Fibroblast of the aortic adventitia (primary cell): ENCODE results near the gene PSPN. TPM values are rescaled to one million over a fixed set of nuclear protein-coding genes. Genes with fewer than 3 reads are reported as not detected.
"Not testable (repeated sequence)": the region's sequence is repeated elsewhere in the genome, so short reads cannot be mapped to it uniquely, and the experiment has no call there.

Experiments
- DNase-seq: peaks from one replicate; pipeline ENCODE4 v3.0.0-alpha.2; 2010; ENCODE audit warnings: low read depth
- H3K4me3 ChIP-seq: 2 replicates; pipeline ENCODE4 v1.5.1; 2011; ENCODE audit warnings: low read depth, mild to moderate bottlenecking, control low read depth, low read length, moderate library complexity
- total RNA-seq: library from RNA; depleted of rRNA; stranded (reverse); fragments of >200 nt; gene quantifications from 2 replicates; pipeline ENCODE4 v1.2.3, GENCODE V29; 2012; ENCODE audit warnings: low replicate concordance
- TF ChIP-seq, protein P1 (sequence below): IDR thresholded peaks from 2 replicates; pipeline ENCODE4 v1.5.1; 2011; ENCODE audit warnings: mild to moderate bottlenecking, low read length, control low read depth, inconsistent platforms; ENCODE audit not compliant: insufficient read depth

PSPN gene
- total RNA-seq, 1 donor = 1.2 TPM

DNA sequence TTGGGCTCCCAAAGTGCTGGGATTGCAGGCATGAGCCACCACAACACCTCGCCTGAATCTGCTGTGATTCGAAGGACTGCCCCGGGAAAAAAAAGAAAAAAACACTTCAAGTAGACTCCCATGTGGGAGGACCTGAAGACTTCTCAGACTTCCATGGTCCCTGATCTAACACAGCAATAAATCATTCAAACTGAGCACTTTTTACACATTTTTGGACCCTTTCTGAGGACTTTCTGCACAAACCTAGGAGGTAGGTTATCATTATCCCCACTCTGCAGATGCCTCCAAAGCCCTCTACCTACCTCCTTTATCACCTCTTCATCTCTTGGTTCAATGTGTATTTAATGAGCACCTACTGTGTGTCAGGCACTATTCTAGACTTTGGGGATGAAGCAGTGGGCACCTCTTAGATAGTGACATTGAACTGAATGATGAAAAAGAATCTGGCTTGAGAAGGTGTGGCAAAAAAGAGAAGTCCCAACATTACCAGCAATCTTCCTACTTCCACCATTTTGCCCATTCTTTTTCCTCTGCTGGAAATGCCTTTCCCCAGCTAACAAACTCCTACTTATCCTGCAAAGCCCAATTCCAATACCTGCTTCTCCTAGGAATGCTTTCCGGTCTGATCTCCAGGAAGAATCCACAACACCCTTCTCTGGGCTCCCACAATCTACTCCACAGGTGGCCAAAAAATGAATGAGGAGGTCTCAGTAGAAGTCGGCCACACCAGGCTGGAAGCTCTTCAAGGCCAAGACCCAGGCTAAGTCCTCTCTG lies 16.0 kb downstream of the PSPN start:
- DNase-seq = no peak
- TF ChIP-seq, protein P1, sequence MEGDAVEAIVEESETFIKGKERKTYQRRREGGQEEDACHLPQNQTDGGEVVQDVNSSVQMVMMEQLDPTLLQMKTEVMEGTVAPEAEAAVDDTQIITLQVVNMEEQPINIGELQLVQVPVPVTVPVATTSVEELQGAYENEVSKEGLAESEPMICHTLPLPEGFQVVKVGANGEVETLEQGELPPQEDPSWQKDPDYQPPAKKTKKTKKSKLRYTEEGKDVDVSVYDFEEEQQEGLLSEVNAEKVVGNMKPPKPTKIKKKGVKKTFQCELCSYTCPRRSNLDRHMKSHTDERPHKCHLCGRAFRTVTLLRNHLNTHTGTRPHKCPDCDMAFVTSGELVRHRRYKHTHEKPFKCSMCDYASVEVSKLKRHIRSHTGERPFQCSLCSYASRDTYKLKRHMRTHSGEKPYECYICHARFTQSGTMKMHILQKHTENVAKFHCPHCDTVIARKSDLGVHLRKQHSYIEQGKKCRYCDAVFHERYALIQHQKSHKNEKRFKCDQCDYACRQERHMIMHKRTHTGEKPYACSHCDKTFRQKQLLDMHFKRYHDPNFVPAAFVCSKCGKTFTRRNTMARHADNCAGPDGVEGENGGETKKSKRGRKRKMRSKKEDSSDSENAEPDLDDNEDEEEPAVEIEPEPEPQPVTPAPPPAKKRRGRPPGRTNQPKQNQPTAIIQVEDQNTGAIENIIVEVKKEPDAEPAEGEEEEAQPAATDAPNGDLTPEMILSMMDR = no peak
- no peak overlapping the region for H3K4me3 ChIP-seq

DNA sequence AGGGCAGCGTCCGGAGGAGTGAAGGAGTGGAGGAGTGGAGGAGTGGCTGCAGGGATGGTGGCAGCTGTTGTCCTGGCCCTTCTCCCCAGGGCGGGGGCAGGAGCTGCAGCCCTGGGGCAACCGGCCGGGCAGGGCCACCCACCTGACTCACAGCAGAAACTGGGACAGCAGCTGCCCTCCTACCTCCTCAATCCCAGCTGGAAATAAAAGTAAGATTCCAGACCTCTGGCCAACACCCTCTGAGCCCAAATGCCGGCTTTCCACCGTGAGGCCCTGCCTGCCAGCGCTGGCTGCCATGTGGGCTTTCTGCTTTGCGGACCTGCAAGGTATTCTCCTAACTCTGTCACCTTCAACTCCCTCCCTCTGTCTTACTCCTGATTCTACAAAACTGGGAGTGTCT lies 17.7 kb downstream of the PSPN start:
- H3K4me3 ChIP-seq = no peak overlapping the region
- TF ChIP-seq, protein P1 = no peak
- no peak for DNase-seq

DNA sequence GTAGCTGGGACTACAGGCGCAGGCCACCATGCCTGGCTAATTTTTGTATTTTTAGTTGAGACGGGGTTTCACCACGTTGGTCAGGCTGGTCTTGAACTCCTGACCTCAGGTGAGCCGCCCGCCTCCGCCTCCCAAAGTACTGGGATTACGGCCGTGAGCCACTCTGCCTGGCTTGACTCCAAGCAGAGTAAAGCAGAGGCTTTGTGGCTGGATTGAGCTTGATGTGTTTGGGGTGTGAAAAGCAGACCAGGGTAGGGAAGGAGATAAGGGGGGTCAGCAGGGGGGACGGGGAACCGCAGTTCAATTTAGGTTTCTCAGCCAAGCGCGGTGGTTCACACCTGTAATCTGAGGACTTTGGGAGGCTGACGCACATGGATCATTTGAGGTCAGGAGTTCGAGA lies 18.6 kb downstream of the PSPN start:
- TF ChIP-seq, protein P1 = no peak
- no peak overlapping the region for H3K4me3 ChIP-seq
- DNase-seq = no peak

DNA sequence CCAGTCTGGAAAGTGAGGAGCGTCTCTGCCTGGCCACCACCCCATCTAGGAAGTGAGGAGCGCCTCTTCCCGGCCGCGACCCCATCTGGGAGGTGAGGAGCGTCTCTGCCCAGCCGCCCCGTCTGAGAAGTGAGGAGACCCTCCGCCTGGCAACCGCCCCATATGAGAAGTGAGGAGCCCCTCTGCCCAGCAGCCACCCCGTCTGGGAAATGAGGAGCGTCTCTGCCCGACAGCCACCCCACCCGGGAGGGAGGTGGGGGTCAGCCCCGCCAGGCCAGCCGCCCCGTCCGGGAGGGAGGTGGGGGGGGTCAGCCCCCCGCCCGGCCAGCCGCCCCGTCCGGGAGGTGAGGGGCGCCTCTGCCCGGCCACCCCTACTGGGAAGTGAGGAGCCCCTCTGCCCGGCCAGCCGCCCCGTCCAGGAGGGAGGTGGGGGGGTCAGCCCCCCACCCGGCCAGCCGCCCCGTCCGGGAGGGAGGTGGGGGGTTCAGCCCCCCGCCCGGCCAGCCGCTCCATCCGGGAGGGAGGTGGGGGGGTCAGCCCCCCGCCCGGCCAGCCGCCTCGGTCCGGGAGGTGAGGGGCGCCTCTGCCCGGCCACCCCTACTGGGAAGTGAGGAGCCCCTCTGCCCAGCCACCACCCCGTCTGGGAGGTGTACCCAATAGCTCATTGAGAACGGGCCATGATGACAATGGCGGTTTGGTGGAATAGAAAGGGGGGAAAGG lies 20.3 kb downstream of the PSPN start:
- not testable (repeated sequence) for H3K4me3 ChIP-seq, DNase-seq

DNA sequence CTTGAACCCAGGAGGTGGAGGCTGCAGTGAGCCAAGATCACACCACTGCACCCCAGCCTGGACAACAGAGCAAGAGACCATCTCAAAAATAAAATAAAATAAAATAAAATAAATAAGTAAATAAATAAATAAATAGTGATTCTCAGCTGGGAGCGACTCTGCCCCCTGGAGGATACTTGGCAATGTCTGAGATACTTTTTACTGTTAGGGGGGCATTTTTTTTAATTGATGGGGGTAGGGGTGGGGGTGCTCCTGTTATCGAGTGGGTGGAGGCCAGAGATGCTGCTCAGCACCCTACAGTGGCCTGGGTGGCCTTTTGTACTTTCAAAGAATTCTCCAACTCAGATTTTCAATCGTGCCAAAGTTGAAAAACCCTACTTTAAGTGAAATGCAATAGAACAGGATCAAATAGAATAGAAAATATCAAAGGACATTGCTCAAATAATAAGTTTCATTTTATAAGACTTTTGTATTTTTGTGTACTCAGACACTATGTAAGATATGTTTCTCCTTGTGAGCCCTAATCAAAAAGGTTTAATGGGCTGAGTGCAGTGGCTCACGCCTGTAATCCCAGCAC lies 21.5 kb downstream of the PSPN start:
- no peak overlapping the region for H3K4me3 ChIP-seq
- TF ChIP-seq, protein P1 = peak; percentile 55
- DNase-seq = peak; percentile 29

DNA sequence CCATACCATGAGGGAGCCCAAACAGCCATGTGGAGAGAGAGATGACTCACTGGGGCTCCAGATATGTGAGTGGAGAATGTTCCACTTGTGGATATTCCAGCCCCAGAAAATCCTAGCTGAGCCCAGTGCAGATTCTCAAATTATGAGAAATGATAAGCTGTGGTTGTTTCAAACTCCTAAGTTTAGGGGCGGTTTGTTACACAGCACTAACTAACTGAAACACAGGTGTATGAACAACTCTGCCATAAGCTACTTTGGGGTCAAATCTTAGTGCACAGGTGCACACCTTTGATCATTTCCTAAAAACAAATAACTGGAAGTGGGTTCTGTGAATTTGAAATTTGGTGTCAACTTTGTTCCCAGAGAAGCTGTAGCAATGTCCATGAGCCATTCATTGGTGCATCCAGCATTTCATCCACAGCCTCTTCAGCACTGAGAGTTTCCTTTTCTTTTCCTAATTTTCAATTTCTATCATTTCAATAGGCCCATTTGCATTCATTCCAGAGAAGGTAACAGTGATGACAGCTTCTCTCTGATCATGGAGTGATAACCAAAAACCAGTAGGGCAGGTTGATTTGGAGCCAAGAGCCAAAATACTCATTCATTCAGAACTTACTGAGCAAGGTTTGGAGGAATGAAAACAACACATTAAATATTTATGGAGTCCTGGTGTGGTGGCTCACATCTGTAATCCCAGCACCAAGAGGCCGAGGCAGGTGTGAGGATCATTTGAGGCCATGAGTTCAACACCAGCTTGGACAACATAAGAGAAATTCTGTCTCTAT lies 23.2 kb downstream of the PSPN start:
- H3K4me3 ChIP-seq = no peak overlapping the region
- DNase-seq = no peak
- TF ChIP-seq, protein P1 = no peak
